Measurements from ENCODE around the gene GRXCR2.

- no peak for TF ChIP-seq L3MBTL2 (conservative IDR thresholded peaks at IDR 0.05)
- TF ChIP-seq CTBP1 (IDR thresholded peaks at IDR 0.05; ENCODE audit: borderline replicate concordance): no peak
- TF ChIP-seq BHLHE40 (IDR thresholded peaks at IDR 0.05; ENCODE audit: borderline replicate concordance): no peak
- no peak for TF ChIP-seq SUZ12 (IDR thresholded peaks at IDR 0.05)
- TF ChIP-seq SP1 (IDR thresholded peaks at IDR 0.05): no peak
- no peak for TF ChIP-seq FOXM1 (IDR thresholded peaks at IDR 0.05; ENCODE audit: borderline replicate concordance)
- no peak for TF ChIP-seq HDGF (IDR thresholded peaks at IDR 0.05; ENCODE audit: borderline replicate concordance)
- TF ChIP-seq LEF1 (IDR thresholded peaks at IDR 0.05; ENCODE audit: borderline replicate concordance): no peak
- no peak for TF ChIP-seq PKNOX1 (IDR thresholded peaks at IDR 0.05)
Measured at GRCh38 chr5:145854651-145855258, 18.1 kb downstream of the GRXCR2 start.
